Endothelial cell of umbilical vein (primary cell): ENCODE results near the gene MME.

Experiments used
- EZH2 ChIP-seq: IDR thresholded peaks from 2 replicates; pipeline ENCODE4 v1.6.1; 2012; ENCODE audit warnings: borderline replicate concordance, low read depth, mild to moderate bottlenecking, moderate library complexity, low read length, inconsistent platforms; ENCODE audit not compliant: severe bottlenecking
- POLR2A ChIP-seq: IDR thresholded peaks from 2 replicates; pipeline ENCODE4 v1.6.1; 2012; ENCODE audit warnings: low read depth, mild to moderate bottlenecking, control low read depth, low read length
- POLR2AphosphoS5 ChIP-seq: IDR thresholded peaks from 2 replicates; pipeline ENCODE4 v1.6.1; 2012; ENCODE audit warnings: low read depth, mild to moderate bottlenecking, control low read depth, low read length, moderate library complexity; ENCODE audit not compliant: insufficient read depth
- TF ChIP-seq, protein P1 (sequence below), 2 donors: IDR thresholded peaks; 1 replicate in 1 of 2; 2 replicates in 1 of 2; pipeline ENCODE4 v1.5.1; 2011; ENCODE audit warnings: low read length in 2 of 2, mild to moderate bottlenecking in 2 of 2, moderate library complexity in 2 of 2, control low read depth in 1 of 2, inconsistent platforms in 1 of 2, low read depth in 1 of 2; ENCODE audit not compliant: insufficient read depth in 1 of 2; ENCODE audit errors: extremely low read depth in 1 of 2

DNA sequence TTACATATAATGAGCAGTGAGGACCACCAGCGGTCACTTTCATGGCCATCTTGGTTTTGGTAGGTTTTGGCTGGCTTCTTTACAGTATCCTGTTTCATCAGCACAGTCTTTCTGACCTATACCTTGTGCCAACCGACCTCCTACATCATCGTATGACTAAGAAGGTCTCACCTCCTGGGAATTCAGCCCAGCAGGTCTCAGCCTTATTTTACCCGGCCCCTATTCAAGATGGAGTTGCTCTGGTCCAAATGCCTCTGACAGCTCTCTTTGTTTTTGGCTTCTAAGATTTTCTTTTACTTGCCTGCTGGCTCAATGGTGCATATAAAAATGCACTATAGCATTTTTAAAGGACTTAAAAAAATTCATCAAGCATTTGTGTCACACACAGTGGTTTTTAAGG, 3.2 kb upstream of the MME start:
- TF ChIP-seq, protein P1, sequence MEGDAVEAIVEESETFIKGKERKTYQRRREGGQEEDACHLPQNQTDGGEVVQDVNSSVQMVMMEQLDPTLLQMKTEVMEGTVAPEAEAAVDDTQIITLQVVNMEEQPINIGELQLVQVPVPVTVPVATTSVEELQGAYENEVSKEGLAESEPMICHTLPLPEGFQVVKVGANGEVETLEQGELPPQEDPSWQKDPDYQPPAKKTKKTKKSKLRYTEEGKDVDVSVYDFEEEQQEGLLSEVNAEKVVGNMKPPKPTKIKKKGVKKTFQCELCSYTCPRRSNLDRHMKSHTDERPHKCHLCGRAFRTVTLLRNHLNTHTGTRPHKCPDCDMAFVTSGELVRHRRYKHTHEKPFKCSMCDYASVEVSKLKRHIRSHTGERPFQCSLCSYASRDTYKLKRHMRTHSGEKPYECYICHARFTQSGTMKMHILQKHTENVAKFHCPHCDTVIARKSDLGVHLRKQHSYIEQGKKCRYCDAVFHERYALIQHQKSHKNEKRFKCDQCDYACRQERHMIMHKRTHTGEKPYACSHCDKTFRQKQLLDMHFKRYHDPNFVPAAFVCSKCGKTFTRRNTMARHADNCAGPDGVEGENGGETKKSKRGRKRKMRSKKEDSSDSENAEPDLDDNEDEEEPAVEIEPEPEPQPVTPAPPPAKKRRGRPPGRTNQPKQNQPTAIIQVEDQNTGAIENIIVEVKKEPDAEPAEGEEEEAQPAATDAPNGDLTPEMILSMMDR (IDR thresholded peaks at IDR 0.05; ENCODE audit: extremely low read depth in 1 of 2, insufficient read depth in 1 of 2, low read depth in 1 of 2, low read length in 2 of 2): no peak
- TF ChIP-seq EZH2: no peak
- no peak for TF ChIP-seq POLR2AphosphoS5
- TF ChIP-seq POLR2A: no peak
